GM21367 (cell line): ENCODE results near the gene ZBTB9.

Experiments
- ATAC-seq: cut with Tn5 transposase; IDR thresholded peaks from one replicate; pipeline ENCODE4 v1.9.1; 2021; ENCODE audit not compliant: unreplicated experiment

ZBTB9 gene

DNA sequence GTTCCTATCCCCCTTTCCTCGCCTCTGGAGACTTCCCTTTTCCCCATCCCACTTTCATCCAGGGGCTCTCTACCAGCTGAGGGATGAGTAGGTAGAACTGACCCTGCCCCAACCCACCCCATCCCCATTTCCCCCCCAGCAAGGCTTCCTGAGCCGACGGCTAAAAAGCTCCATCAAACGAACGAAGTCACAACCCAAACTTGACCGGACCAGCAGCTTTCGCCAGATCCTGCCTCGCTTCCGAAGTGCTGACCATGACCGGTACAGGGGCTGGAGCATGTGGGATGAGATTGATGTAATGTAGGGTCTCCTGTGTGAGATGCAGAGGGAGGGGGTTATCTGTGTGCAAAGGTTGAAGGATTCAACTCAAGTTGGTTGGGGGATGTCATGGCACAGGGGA, 21.8 kb upstream of the ZBTB9 start:
- no peak for ATAC-seq

- no peak for ATAC-seq
Observed at GRCh38 chr6:33433001-33433543, 21.3 kb upstream of the ZBTB9 start.

DNA sequence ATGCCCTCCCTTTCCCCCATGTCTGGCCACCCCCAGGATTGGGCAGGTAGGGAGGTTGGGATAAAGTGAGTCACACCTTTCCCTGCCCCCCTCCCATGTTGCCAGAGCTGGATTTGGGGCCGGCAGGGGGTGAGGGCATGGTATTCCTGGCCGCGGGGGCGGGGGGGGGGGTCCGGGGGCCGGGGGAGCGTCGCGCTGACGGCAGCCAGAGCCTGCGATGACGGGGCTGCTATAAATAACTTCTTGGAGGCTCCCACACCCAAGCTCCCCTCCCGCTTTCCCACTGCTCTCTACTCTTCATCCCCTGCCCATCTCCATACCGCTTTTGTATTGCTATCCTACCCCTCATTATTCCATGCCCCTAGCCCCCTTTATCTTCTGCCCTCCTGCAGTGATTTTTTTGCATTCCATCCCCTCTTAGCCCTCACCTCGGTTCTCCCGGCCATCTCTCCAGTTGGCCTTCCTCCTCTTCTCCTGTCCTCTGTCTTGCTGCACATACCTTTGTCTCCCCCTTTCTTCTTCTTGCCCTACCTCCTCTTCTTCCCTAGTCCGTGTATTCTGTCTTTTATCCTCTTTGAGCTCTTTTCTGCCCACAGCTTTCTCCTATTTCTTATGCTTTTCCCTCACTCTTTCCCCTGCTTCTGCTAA, 20.7 kb upstream of the ZBTB9 start:
- ATAC-seq: no peak

DNA sequence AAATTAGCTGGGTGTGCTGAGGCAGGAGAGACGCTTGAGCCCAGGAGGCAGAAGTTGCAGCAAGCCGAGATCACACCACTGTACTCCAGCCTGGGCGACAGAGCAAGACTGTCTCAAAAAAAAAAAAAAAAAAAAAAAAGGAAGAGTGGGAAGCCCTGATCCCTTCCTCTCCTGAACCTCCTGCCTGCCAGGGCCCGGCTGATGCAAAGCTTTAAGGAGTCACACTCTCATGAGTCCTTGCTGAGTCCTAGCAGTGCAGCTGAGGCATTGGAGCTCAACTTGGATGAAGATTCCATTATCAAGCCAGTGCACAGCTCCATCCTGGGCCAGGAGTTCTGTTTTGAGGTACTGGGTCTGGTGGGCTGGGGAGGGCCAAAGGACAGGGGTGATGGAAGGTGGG, 19.4 kb upstream of the ZBTB9 start:
- no peak for ATAC-seq

DNA sequence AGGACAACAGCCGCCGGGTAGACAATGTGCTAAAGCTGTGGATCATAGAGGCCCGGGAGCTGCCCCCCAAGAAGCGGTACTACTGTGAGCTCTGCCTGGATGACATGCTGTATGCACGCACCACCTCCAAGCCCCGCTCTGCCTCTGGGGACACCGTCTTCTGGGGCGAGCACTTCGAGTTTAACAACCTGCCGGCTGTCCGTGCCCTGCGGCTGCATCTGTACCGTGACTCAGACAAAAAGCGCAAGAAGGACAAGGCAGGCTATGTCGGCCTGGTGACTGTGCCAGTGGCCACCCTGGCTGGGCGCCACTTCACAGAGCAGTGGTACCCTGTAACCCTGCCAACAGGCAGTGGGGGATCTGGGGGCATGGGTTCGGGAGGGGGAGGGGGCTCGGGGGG, 16.7 kb upstream of the ZBTB9 start:
- ATAC-seq: no peak

DNA sequence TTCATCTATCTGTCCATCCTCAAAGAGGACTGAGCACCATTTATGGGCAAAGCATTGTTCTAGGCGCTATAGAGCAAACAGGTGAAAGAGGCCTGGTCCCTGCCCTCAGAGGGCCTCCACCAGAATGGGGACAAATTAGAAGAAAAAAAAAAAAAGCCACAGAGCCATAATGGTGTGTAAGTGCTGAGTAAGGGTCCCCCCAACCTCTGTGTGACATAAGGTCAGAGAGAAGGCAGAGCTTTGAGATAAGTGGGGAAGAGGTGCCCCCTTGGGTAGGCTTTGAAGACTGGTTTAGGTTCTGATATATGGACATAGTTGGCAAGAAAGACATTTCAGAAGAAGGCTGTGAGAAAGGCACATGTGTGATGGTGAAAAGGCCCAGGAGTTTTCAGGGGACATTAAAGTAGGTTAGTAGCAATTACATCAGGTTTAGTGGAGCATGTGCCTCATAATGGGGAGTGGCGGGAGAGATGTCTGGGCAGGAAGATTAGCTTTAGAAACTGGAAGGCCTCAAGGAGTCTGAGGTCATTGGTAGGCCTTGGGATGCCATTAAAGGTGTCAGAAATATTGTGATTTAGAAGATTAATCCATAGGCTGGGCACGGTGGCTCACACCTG, 15.3 kb upstream of the ZBTB9 start:
- no peak for ATAC-seq

GRCh38 chr6:33439956-33440648, 14.3 kb upstream of the ZBTB9 start:
- ATAC-seq: no peak

- ATAC-seq: no peak
Observed at GRCh38 chr6:33440649-33441309, 13.6 kb upstream of the ZBTB9 start.

GRCh38 chr6:33441457-33441856, 12.9 kb upstream of the ZBTB9 start:
- no peak for ATAC-seq

DNA sequence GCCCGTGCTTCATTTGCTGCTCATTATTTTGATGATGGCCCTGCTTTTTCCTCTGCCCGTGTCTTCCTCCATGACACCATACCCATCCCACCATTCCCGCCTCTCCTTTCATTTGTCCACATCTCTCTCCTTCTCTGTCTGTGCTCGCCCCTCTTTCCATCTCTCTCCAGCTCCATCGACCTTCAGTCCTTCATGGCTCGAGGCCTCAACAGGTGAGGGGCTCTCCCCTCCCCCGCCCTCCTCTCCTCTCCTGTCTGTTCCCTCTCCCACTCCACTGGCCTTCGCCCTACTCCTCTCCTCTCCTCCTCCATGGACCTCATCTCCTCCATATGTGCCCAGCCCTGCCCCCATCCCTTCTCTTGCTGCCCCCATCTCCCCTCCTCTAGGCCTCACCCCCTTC, 12.1 kb upstream of the ZBTB9 start:
- ATAC-seq: no peak

DNA sequence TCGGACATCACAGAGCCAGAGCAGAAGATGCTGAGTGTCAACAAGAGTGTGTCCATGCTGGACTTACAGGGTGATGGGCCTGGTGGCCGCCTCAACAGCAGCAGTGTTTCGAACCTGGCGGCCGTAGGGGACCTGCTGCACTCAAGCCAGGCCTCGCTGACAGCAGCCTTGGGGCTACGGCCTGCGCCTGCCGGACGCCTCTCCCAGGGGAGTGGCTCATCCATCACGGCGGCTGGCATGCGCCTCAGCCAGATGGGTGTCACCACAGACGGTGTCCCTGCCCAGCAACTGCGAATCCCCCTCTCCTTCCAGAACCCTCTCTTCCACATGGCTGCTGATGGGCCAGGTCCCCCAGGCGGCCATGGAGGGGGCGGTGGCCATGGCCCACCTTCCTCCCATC, 11.4 kb upstream of the ZBTB9 start:
- no peak for ATAC-seq

DNA sequence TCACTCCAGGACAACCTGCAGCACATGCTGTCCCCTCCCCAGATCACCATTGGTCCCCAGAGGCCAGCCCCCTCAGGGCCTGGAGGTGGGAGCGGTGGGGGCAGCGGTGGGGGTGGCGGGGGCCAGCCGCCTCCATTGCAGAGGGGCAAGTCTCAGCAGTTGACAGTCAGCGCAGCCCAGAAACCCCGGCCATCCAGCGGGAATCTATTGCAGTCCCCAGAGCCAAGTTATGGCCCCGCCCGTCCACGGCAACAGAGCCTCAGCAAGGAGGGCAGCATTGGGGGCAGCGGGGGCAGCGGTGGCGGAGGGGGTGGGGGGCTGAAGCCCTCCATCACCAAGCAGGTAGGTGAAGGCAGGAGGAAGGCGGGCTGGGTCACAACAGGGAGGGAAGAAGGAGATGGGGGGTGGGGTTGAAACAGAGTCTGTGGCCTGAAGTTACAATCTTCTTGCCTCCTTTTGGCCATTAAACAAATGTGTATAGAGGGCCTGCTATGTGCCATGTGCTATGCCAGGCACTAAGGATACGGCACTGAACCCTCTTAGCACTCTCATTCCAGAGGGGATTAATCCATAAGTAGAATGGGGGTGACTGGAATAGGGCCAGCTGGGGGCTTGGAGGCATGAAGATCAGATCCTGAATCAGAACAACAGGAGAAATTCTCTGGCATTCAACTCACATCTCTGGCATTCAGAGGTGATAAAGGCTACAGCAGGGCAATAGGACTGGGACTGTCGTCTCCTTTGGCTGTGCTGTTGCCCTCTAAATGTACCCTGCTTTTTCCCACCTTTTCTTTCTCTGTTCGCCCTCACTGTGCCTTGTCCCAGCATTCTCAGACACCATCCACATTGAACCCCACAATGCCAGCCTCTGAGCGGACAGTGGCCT, 10.5 kb upstream of the ZBTB9 start:
- no peak for ATAC-seq

- ATAC-seq: no peak
Observed at GRCh38 chr6:33445119-33445603, 9.2 kb upstream of the ZBTB9 start.

DNA sequence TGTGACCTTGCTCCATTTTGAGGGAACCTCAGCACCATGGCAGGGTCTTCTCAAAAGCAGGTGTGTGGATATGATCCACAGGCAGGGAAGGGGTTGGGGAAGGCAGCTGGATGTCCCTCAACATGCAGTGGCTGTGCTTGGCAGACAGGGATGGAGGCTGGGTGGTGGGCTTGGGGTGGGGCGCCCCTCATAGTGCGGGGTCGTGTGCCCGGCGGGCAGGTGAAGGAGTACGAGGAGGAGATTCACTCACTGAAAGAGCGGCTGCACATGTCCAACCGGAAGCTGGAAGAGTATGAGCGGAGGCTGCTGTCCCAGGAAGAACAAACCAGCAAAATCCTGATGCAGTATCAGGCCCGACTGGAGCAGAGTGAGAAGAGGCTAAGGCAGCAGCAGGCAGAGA, 8.0 kb upstream of the ZBTB9 start:
- no peak for ATAC-seq

DNA sequence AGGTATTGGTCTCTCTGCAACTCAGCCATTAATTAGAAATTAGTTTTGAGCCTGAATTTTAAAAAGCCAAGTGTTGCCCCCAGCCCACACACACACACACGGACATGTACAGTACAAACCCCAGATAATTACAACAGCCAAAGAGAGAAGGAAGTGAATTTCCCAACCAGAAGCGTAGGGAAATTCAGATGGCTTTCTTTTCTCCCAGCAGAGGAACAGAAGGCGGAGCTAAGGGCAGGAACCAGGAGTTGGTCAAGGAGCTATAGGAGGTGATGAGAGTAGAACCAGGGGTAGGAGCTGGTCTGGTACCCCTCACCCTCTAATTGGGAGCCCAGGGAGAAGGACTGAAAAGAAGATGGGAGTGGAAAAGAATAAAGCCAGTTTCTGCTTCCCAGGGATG, 3.9 kb upstream of the ZBTB9 start:
- no peak for ATAC-seq

- ATAC-seq: no peak
Observed at GRCh38 chr6:33451606-33452005, 2.8 kb upstream of the ZBTB9 start.

DNA sequence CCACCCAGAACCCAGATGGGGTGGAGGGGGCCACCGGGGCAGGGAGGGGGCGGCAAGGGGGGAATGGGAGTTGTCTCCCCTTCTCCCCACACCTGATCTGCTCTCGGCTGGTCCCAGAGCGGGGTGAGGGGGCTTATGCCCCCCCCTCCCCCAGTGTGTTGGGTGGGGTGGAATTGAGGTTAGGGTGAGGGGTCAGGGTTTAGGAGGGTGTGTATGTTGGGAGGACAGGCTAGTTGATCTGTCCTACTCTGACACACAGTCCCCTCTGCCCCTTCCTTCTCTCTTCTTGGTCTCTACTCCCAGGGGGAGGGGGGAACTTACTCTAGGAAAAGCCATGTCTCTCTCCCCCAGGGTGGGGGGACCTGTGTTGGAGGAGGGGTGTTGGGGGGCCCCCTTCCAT, 1.9 kb upstream of the ZBTB9 start:
- no peak for ATAC-seq

DNA sequence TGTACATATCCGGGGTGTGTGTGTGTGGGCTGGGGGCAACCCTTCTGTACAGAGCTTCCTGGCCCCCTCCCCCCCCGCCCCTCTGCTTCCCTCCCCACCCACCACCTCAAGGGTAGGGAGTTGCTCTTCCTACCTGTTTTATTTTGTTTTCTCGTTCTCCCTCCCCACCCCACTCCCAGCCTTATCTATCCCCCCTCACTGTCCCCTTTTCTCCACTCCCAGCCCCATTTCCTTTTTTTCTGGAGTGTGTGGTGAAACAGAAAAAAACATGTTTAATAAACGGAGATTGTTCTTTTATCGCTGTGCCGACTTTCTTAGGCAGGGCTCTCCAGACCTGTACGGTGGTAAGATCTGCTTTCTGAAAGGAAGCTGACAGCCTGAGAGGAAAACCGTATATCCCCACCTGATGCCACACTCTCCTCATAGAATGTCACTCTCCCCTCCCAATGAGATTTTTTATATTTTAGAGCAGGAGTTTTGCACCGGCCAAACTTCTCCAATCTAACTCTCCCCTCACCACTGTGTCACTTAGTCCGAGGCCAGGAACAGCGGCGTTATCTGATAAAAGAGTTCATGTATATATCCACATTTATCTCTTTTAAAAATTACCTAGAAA, 875 bp upstream of the ZBTB9 start:
- no peak for ATAC-seq

GRCh38 chr6:33455051-33455450, 675 bp downstream of the ZBTB9 start:
- ATAC-seq: no peak

DNA sequence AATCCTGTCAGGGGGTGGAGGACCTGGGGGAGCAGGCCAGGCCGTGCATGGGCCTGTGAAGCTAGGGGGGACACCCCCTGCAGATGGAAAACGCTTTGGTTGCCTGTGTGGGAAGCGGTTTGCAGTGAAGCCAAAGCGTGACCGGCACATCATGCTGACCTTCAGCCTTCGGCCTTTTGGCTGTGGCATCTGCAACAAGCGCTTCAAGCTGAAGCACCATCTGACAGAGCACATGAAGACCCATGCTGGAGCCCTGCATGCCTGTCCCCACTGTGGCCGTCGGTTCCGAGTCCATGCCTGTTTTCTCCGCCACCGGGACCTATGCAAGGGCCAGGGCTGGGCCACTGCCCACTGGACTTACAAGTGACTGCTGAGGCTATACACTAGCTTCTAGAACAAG, 1.8 kb downstream of the ZBTB9 start:
- ATAC-seq: no peak
